Neural progenitor cell (in vitro differentiated cells): ENCODE data around the gene TSPAN18. TPM values are rescaled to one million over a fixed set of nuclear protein-coding genes. Genes with fewer than 3 reads are reported as not detected.

ENCODE experiments used
- DNase-seq: peaks from one replicate; pipeline ENCODE4 v3.0.0-alpha.2; 2016; ENCODE audit warnings: low spot score
- H2AFZ ChIP-seq: fragments of 200-600 bp; sonication (generic); replicated peaks from 2 replicates; pipeline ENCODE4 v1.6.1; 2016; ENCODE audit warnings: antibody characterized with exemption
- H3F3A ChIP-seq: fragments of 200-600 bp; sonication (generic); 2 replicates; pipeline ENCODE4 v1.6.1; 2016; ENCODE audit warnings: antibody characterized with exemption, low read depth
- H3K27ac ChIP-seq: fragments of 200-600 bp; sonication (generic); 2 replicates; pipeline ENCODE4 v1.5.1; 2016; ENCODE audit warnings: mild to moderate bottlenecking
- H3K27me3 ChIP-seq: fragments of 200-600 bp; sonication (generic); 2 replicates; pipeline ENCODE4 v1.6.1; 2016; ENCODE audit warnings: mild to moderate bottlenecking, moderate library complexity
- H3K36me3 ChIP-seq: fragments of 200-600 bp; sonication (generic); 2 replicates; pipeline ENCODE4 v1.5.1; 2016
- H3K4me1 ChIP-seq: fragments of 200-600 bp; sonication (generic); 2 replicates; pipeline ENCODE4 v1.6.1; 2016; ENCODE audit warnings: mixed run types
- H3K4me2 ChIP-seq: fragments of 200-600 bp; sonication (generic); 2 replicates; pipeline ENCODE4 v1.6.1; 2016
- H3K4me3 ChIP-seq: fragments of 200-600 bp; sonication (generic); 2 replicates; pipeline ENCODE4 v1.5.1; 2016
- H3K79me2 ChIP-seq: fragments of 200-600 bp; sonication (generic); 2 replicates; pipeline ENCODE4 v1.6.1; 2016; ENCODE audit warnings: low read depth
- H3K9ac ChIP-seq: fragments of 200-600 bp; sonication (generic); 2 replicates; pipeline ENCODE4 v1.6.1; 2016
- H3K9me3 ChIP-seq: fragments of 200-600 bp; sonication (generic); 2 replicates; pipeline ENCODE4 v1.5.1; 2016; ENCODE audit warnings: low read depth
- H4K20me1 ChIP-seq: fragments of 200-600 bp; sonication (generic); 2 replicates; pipeline ENCODE4 v1.6.1; 2016; ENCODE audit warnings: low read depth
- H3K27ac Mint-ChIP-seq: 3 replicates; pipeline ENCODE4 v1.8.0; 2021; ENCODE audit warnings: mixed read lengths
- H3K27me3 Mint-ChIP-seq: 2 replicates; pipeline ENCODE4 v1.8.0; 2022; ENCODE audit warnings: low read depth, mild to moderate bottlenecking, inconsistent platforms, moderate library complexity, mixed read lengths; ENCODE audit not compliant: insufficient read depth
- H3K36me3 Mint-ChIP-seq: 3 replicates; pipeline ENCODE4 v1.8.0; 2021; ENCODE audit warnings: mixed read lengths
- H3K4me1 Mint-ChIP-seq: 3 replicates; pipeline ENCODE4 v1.8.0; 2021; ENCODE audit warnings: mixed read lengths
- H3K4me3 Mint-ChIP-seq: 3 replicates; pipeline ENCODE4 v1.8.0; 2021; ENCODE audit warnings: mild to moderate bottlenecking, moderate library complexity, mixed read lengths
- H3K9me3 Mint-ChIP-seq: 3 replicates; pipeline ENCODE4 v1.8.0; 2020; ENCODE audit warnings: mixed read lengths
- EZH2 ChIP-seq: fragments of 200-600 bp; sonication (generic); IDR thresholded peaks from 2 replicates; pipeline ENCODE4 v1.6.1; 2017; ENCODE audit warnings: antibody characterized with exemption, mild to moderate bottlenecking, moderate library complexity
- EZH2phosphoT487 ChIP-seq: fragments of 200-600 bp; sonication (generic); IDR thresholded peaks from 2 replicates; pipeline ENCODE4 v1.6.1; 2017; ENCODE audit warnings: antibody characterized with exemption
- total RNA-seq: library from RNA; depleted of rRNA; stranded (reverse); fragments of >200 nt; gene quantifications from 2 replicates; pipeline ENCODE4 v1.2.3, GENCODE V29; 2015; ENCODE audit warnings: low replicate concordance
- TF ChIP-seq, protein P1 (sequence below): fragments of 200-600 bp; sonication (generic); IDR thresholded peaks from 2 replicates; pipeline ENCODE4 v1.5.1; 2017; ENCODE audit warnings: antibody characterized with exemption, mild to moderate bottlenecking

The TSPAN18 gene
- total RNA-seq, 1 donor from 2014 or later = 16.5 TPM

DNA sequence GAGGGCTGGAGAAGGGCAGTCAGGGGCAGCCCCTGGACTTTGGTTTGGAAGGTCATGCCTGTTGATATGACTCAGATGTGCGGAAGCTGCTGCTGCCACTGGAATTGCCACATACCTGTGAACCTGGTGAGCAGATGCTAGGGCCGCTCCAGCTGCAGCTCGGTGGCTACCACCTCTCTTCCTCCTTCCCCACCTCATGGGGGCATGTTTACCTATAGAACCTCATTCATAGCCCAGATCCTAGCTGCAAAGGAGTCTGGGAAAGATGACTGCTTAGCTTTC, 17.5 kb upstream of the TSPAN18 start:
- Histone ChIP-seq H3F3A (peaks cover 14% of the 10 kb centered on the region), H4K20me1 (no peaks in the 10 kb centered on the region), H2AFZ (no peak overlapping the region), H3K27ac (no peak overlapping the region), H3K4me1 (peaks cover 21% of the 10 kb centered on the region), H3K27me3 (no peaks in the 10 kb centered on the region), H3K79me2 (no peaks in the 10 kb centered on the region), H3K9me3 (no peaks in the 10 kb centered on the region), H3K9ac (no peak overlapping the region), H3K4me2 (no peak overlapping the region), H3K36me3 (no peaks in the 10 kb centered on the region), H3K4me3 (no peak overlapping the region)
- H3K27ac Mint-ChIP-seq = peak overlapping the region; percentile 26
- DNase-seq = no peak
- H3K27me3 Mint-ChIP-seq = peaks cover 26% of the 10 kb centered on the region
- H3K4me3 Mint-ChIP-seq = no peak overlapping the region
- TF ChIP-seq, protein P1, sequence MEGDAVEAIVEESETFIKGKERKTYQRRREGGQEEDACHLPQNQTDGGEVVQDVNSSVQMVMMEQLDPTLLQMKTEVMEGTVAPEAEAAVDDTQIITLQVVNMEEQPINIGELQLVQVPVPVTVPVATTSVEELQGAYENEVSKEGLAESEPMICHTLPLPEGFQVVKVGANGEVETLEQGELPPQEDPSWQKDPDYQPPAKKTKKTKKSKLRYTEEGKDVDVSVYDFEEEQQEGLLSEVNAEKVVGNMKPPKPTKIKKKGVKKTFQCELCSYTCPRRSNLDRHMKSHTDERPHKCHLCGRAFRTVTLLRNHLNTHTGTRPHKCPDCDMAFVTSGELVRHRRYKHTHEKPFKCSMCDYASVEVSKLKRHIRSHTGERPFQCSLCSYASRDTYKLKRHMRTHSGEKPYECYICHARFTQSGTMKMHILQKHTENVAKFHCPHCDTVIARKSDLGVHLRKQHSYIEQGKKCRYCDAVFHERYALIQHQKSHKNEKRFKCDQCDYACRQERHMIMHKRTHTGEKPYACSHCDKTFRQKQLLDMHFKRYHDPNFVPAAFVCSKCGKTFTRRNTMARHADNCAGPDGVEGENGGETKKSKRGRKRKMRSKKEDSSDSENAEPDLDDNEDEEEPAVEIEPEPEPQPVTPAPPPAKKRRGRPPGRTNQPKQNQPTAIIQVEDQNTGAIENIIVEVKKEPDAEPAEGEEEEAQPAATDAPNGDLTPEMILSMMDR = no peak
- TF ChIP-seq EZH2phosphoT487 = no peak
- TF ChIP-seq EZH2 = no peak
- H3K9me3 Mint-ChIP-seq = peaks cover 5% of the 10 kb centered on the region
- peaks cover 47% of the 10 kb centered on the region for H3K4me1 Mint-ChIP-seq
- H3K36me3 Mint-ChIP-seq = no peaks in the 10 kb centered on the region

DNA sequence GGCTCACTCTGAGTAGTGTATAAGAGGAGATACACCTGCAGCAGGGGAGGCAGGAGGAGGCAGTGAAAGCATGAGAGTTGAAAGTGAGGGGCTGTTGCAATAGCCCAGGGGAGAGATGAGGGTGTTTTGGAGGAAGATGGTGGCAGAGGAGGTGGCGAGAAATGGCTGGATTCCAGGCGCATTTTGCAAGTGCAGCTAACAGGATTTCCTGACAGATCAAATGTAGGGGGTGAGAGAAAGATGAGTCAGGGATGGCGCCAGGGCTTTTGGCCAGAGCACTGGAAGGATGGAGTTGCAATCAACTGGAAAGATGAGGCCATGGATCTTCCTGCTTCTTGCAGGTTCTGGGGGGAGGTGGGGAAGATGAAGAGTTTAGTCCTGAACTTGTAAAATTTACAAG, 16.8 kb upstream of the TSPAN18 start:
- Mint-ChIP-seq H3K4me1 (peaks cover 53% of the 10 kb centered on the region), H3K36me3 (no peaks in the 10 kb centered on the region), H3K27me3 (peaks cover 27% of the 10 kb centered on the region), H3K9me3 (peaks cover 5% of the 10 kb centered on the region), H3K27ac (no peak overlapping the region), H3K4me3 (no peak overlapping the region)
- no peaks in the 10 kb centered on the region for H3K79me2 ChIP-seq
- H3K27ac ChIP-seq = no peak overlapping the region
- H3K27me3 ChIP-seq = no peaks in the 10 kb centered on the region
- no peaks in the 10 kb centered on the region for H3K36me3 ChIP-seq
- no peaks in the 10 kb centered on the region for H3K9me3 ChIP-seq
- H4K20me1 ChIP-seq = no peaks in the 10 kb centered on the region
- no peak overlapping the region for H3K4me2 ChIP-seq
- TF ChIP-seq EZH2 (no peak), EZH2phosphoT487 (no peak)
- TF ChIP-seq, protein P1 = no peak
- H3K4me1 ChIP-seq = peaks cover 21% of the 10 kb centered on the region
- H3K4me3 ChIP-seq = no peak overlapping the region
- H3K9ac ChIP-seq = no peak overlapping the region
- peaks cover 14% of the 10 kb centered on the region for H3F3A ChIP-seq
- no peak overlapping the region for H2AFZ ChIP-seq
- no peak for DNase-seq

DNA sequence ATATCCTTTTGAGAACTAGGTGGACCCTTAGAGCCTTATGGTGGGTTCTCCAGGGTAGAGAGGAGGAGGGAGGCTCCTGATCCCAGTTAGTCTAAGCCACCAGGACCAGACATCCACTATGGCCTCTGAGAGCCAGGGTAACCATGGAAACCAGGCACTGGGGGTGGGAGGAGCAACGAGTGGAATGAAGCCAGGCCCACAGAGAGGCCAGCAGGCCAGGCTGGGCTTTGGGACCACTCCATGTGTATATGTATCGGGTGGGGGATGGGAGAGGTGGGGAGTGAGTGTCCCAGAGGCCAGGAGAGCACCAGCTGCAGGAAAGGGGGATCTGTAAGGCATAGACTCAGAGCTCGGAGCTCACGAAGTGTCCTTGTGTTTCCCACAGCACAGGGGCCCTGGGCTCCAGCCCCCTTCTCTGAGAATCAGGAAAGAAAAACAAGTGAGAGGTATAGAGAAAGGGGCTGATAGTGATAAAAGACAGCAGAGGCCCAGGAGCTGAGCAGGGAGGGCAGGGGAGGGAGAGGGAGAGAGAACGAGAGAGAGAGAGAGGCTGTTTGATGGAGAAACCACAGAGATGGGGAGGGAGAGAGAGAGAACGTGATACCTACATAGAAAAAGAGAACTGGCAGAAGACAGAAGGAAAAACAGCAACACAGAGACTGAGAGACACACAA, 15.5 kb upstream of the TSPAN18 start:
- TF ChIP-seq, protein P1 = no peak
- no peak for TF ChIP-seq EZH2
- TF ChIP-seq EZH2phosphoT487 = no peak
- H3F3A ChIP-seq = peaks cover 16% of the 10 kb centered on the region
- H4K20me1 ChIP-seq = no peaks in the 10 kb centered on the region
- H3K4me3 Mint-ChIP-seq = peak overlapping the region; percentile 62
- H3K27ac Mint-ChIP-seq = peak overlapping the region; percentile 82
- H3K27ac ChIP-seq = peak overlapping the region; percentile 51
- H3K4me2 ChIP-seq = peak overlapping the region; percentile 58
- H3K9me3 ChIP-seq = no peaks in the 10 kb centered on the region
- peaks cover 63% of the 10 kb centered on the region for H3K4me1 Mint-ChIP-seq
- peaks cover 25% of the 10 kb centered on the region for H3K27me3 Mint-ChIP-seq
- peak overlapping the region; percentile 95 for H2AFZ ChIP-seq
- no peaks in the 10 kb centered on the region for H3K36me3 Mint-ChIP-seq
- H3K9me3 Mint-ChIP-seq = peaks cover 5% of the 10 kb centered on the region
- peaks cover 29% of the 10 kb centered on the region for H3K4me1 ChIP-seq
- DNase-seq = peak; percentile 91
- no peaks in the 10 kb centered on the region for H3K27me3 ChIP-seq
- H3K9ac ChIP-seq = no peak overlapping the region
- no peaks in the 10 kb centered on the region for H3K79me2 ChIP-seq
- H3K36me3 ChIP-seq = no peaks in the 10 kb centered on the region
- peak overlapping the region; percentile 27 for H3K4me3 ChIP-seq
